Endothelial cell of umbilical vein (primary cell): Measurements from ENCODE around the gene LRRTM4. TPM values are rescaled to one million over a fixed set of nuclear protein-coding genes. Genes with fewer than 3 reads are reported as not detected.
"Not testable (repeated sequence)": the region's sequence is repeated elsewhere in the genome, so short reads cannot be mapped to it uniquely, and the experiment has no call there.

Experiments
- BruUV-seq: library from RNA; stranded (reverse); fragments of 400-500 nt; replicated peaks from 2 replicates; lab custom pipeline; 2021; lab: Mats Ljungman, UMichigan
- CTCF ChIA-PET: fragments of 300-600, 350-600 bp; sonication (Branson Sonifier 250); formaldehyde crosslinking; loops from one replicate; lab custom pipeline; 2021; ENCODE audit warnings: antibody characterized with exemption, inconsistent platforms; lab: Charles Lee
- POLR2A ChIA-PET: fragments of 300-600, 350-600 bp; sonication (Branson Sonifier 250); formaldehyde crosslinking; loops from one replicate; lab custom pipeline; 2021; ENCODE audit warnings: antibody characterized with exemption, inconsistent platforms; lab: Charles Lee
- DNase-seq: peaks from one replicate; pipeline ENCODE4 v3.0.0-alpha.2; 2011; ENCODE audit warnings: low read depth, low spot score
- FAIRE-seq: peaks from 2 replicates; lab custom pipeline; 2011; peaks lifted over from hg19 to GRCh38; lab: Jason Lieb, UNC
- H2AFZ ChIP-seq: 2 replicates; pipeline ENCODE4 v1.6.0; 2012; ENCODE audit warnings: low read depth, low read length, control low read depth, inconsistent platforms
- H3K27ac ChIP-seq: 2 replicates; pipeline ENCODE4 v1.5.1; 2011; ENCODE audit warnings: low read depth, mild to moderate bottlenecking, control low read depth, low read length, moderate library complexity; ENCODE audit not compliant: insufficient read depth
- H3K27me3 ChIP-seq, 2 experiments: 2 replicates each; pipeline versions ENCODE4 v1.6.0 to v1.6.1; 2011; ENCODE audit warnings: low read length in 2 of 2, mixed read lengths in 1 of 2; ENCODE audit not compliant: control insufficient read depth in 2 of 2, insufficient read depth in 2 of 2
- H3K36me3 ChIP-seq, 2 experiments: 2 replicates in 1 of 2; 3 replicates in 1 of 2; pipeline ENCODE4 v1.5.1; 2011; ENCODE audit warnings: low read length in 2 of 2, mild to moderate bottlenecking in 1 of 2, moderate library complexity in 1 of 2; ENCODE audit not compliant: control insufficient read depth in 2 of 2, insufficient read depth in 2 of 2; ENCODE audit errors: extremely low read depth in 1 of 2
- H3K4me1 ChIP-seq: 3 replicates; pipeline ENCODE4 v1.5.1; 2011; ENCODE audit warnings: mild to moderate bottlenecking, low read length; ENCODE audit not compliant: control insufficient read depth, insufficient read depth; ENCODE audit errors: extremely low read depth
- H3K4me2 ChIP-seq: 2 replicates; pipeline ENCODE4 v1.6.1; 2011; ENCODE audit warnings: low read length, control low read depth, mixed read lengths; ENCODE audit not compliant: insufficient read depth
- H3K4me3 ChIP-seq, 3 experiments: fragments of 200-600 bp in 1 of 3; sonication (generic), shearing (Covaris generic) in 1 of 3; replicated peaks in 1 of 3; 2 replicates each; pipeline ENCODE4 v1.5.1; 2011 to 2016; ENCODE audit warnings: control low read depth in 3 of 3, low read length in 3 of 3, mild to moderate bottlenecking in 2 of 3, inconsistent platforms in 1 of 3, low read depth in 1 of 3, moderate library complexity in 1 of 3; ENCODE audit not compliant: insufficient read depth in 1 of 3
- H3K79me2 ChIP-seq: 2 replicates; pipeline ENCODE4 v1.6.0; 2012; ENCODE audit warnings: low read length, inconsistent platforms; ENCODE audit not compliant: control insufficient read depth, insufficient read depth
- H3K9ac ChIP-seq: replicated peaks from 2 replicates; pipeline ENCODE3; 2011; ENCODE audit warnings: low read length, control low read depth; ENCODE audit not compliant: insufficient read depth; ENCODE audit errors: extremely low read depth
- H3K9me1 ChIP-seq: replicated peaks from 3 replicates; pipeline ENCODE4 v1.6.0; 2011; ENCODE audit warnings: mild to moderate bottlenecking, low read length; ENCODE audit not compliant: control insufficient read depth, insufficient read depth; ENCODE audit errors: extremely low read depth
- H3K9me3 ChIP-seq: replicated peaks from 2 replicates; pipeline ENCODE4 v1.5.1; 2012; ENCODE audit warnings: low read length, inconsistent platforms; ENCODE audit not compliant: control insufficient read depth, insufficient read depth
- H4K20me1 ChIP-seq: replicated peaks from 2 replicates; pipeline ENCODE3; 2011; ENCODE audit warnings: mild to moderate bottlenecking, low read length; ENCODE audit not compliant: control insufficient read depth, insufficient read depth; ENCODE audit errors: extremely low read depth
- EZH2 ChIP-seq: IDR thresholded peaks from 2 replicates; pipeline ENCODE4 v1.6.1; 2012; ENCODE audit warnings: borderline replicate concordance, low read depth, mild to moderate bottlenecking, moderate library complexity, low read length, inconsistent platforms; ENCODE audit not compliant: severe bottlenecking
- FOS ChIP-seq: IDR thresholded peaks from 2 replicates; pipeline ENCODE4 v1.6.1; 2011; ENCODE audit warnings: mild to moderate bottlenecking, low read length, moderate library complexity, borderline replicate concordance; ENCODE audit not compliant: insufficient read depth
- GATA2 ChIP-seq: IDR thresholded peaks from 2 replicates; pipeline ENCODE4 v1.7.0; 2011; ENCODE audit warnings: low read depth, mild to moderate bottlenecking, moderate library complexity, mixed read lengths, low read length; ENCODE audit not compliant: insufficient read length, insufficient read depth
- JUN ChIP-seq: IDR thresholded peaks from 2 replicates; pipeline ENCODE4 v1.6.1; 2011; ENCODE audit warnings: borderline replicate concordance, low read depth; ENCODE audit not compliant: insufficient read length, insufficient read depth
- MAX ChIP-seq: IDR thresholded peaks from 2 replicates; pipeline ENCODE4 v1.6.1; 2011; ENCODE audit not compliant: insufficient read depth, insufficient read length
- MYC ChIP-seq: IDR thresholded peaks from one replicate; pipeline ENCODE4 v1.6.1; 2011; ENCODE audit warnings: mild to moderate bottlenecking, low read depth, low read length
- POLR2A ChIP-seq: IDR thresholded peaks from 2 replicates; pipeline ENCODE4 v1.6.1; 2012; ENCODE audit warnings: low read depth, mild to moderate bottlenecking, control low read depth, low read length
- POLR2AphosphoS5 ChIP-seq: IDR thresholded peaks from 2 replicates; pipeline ENCODE4 v1.6.1; 2012; ENCODE audit warnings: low read depth, mild to moderate bottlenecking, control low read depth, low read length, moderate library complexity; ENCODE audit not compliant: insufficient read depth
- dilution Hi-C: fragments of 300-500 bp; cut with MboI; formaldehyde crosslinking; loops from one replicate; pipeline ENCODE4 v1.15.0; 2019; ENCODE audit warnings: low sequenced_read_pairs; ENCODE audit not compliant: extremely low pct_ligation_motif_present
- intact Hi-C: fragments of 100-400 bp; cut with micrococcal nuclease; formaldehyde crosslinking; loops from one replicate; pipeline ENCODE4 v1.10.0; 2022
- polyA plus RNA-seq, 4 experiments: library from polyadenylated mRNA; depleted of rRNA in 3 of 4; stranded (reverse) in 3 of 4; unstranded in 1 of 4; fragments of >200 nt; gene quantifications; 2 replicates each; pipeline versions ENCODE4 v1.2.1 to v1.2.3, GENCODE V29; 2011 to 2012; ENCODE audit warnings: missing spikeins in 1 of 4
- total RNA-seq: library from RNA; stranded (reverse); gene quantifications from 2 replicates; pipeline ENCODE4 v1.2.3, GENCODE V29; 2021
- TF ChIP-seq, protein P1 (sequence below), 2 donors: IDR thresholded peaks; 1 replicate in 1 of 2; 2 replicates in 1 of 2; pipeline ENCODE4 v1.5.1; 2011; ENCODE audit warnings: low read length in 2 of 2, mild to moderate bottlenecking in 2 of 2, moderate library complexity in 2 of 2, control low read depth in 1 of 2, inconsistent platforms in 1 of 2, low read depth in 1 of 2; ENCODE audit not compliant: insufficient read depth in 1 of 2; ENCODE audit errors: extremely low read depth in 1 of 2

LRRTM4 gene
- total and polyA plus RNA-seq, 2 donors (not counting 3 experiments of a cell fraction or from before 2014, with no cell fraction given) = not detected

DNA sequence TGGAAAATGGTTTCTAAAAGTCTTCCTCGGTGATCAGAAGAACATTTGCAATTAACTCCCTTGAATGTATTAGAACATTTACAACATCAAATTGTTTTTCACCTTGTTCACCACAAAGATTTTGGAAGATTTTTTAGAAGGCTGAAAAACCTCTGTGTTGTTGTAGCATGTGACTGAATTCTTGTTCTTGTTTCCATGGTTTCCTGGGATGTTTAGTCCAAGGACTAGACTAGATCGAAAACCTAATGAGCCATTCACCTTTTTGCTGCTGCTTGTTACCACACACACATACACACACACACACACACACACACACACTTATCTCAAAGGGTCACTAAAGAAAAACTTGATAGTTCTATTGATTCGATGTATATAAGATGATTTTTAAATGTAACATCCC is 380.0 kb downstream of the LRRTM4 start:
- no peak overlapping the region for H3K4me3 ChIP-seq
- no TSS peak for BruUV-seq
- POLR2A ChIA-PET = no interaction called here
- H3K9ac ChIP-seq = no peak overlapping the region
- no peak overlapping the region for H2AFZ ChIP-seq
- FAIRE-seq (no peak), DNase-seq (no peak)
- no peak for TF ChIP-seq JUN
- TF ChIP-seq, protein P1, sequence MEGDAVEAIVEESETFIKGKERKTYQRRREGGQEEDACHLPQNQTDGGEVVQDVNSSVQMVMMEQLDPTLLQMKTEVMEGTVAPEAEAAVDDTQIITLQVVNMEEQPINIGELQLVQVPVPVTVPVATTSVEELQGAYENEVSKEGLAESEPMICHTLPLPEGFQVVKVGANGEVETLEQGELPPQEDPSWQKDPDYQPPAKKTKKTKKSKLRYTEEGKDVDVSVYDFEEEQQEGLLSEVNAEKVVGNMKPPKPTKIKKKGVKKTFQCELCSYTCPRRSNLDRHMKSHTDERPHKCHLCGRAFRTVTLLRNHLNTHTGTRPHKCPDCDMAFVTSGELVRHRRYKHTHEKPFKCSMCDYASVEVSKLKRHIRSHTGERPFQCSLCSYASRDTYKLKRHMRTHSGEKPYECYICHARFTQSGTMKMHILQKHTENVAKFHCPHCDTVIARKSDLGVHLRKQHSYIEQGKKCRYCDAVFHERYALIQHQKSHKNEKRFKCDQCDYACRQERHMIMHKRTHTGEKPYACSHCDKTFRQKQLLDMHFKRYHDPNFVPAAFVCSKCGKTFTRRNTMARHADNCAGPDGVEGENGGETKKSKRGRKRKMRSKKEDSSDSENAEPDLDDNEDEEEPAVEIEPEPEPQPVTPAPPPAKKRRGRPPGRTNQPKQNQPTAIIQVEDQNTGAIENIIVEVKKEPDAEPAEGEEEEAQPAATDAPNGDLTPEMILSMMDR (IDR thresholded peaks at IDR 0.05; ENCODE audit: extremely low read depth in 1 of 2, insufficient read depth in 1 of 2, low read depth in 1 of 2, low read length in 2 of 2) = no peak
- no peak for TF ChIP-seq POLR2AphosphoS5
- TF ChIP-seq POLR2A = no peak
- TF ChIP-seq GATA2 = no peak
- no peak for TF ChIP-seq MAX
- TF ChIP-seq FOS = no peak
- TF ChIP-seq MYC = no peak
- TF ChIP-seq EZH2 = no peak
- H3K9me3 ChIP-seq = no peaks in the 10 kb centered on the region
- no peaks in the 10 kb centered on the region for H3K36me3 ChIP-seq
- CTCF ChIA-PET = no interaction called here
- H3K4me2 ChIP-seq = no peak overlapping the region
- no peaks in the 10 kb centered on the region for H4K20me1 ChIP-seq
- dilution Hi-C loops = no loop called here
- intact Hi-C loops = no loop called here
- no peaks in the 10 kb centered on the region for H3K4me1 ChIP-seq
- H3K9me1 ChIP-seq = no peaks in the 10 kb centered on the region
- H3K79me2 ChIP-seq = no peaks in the 10 kb centered on the region
- H3K27me3 ChIP-seq = no peaks in the 10 kb centered on the region
- H3K27ac ChIP-seq = no peak overlapping the region

DNA sequence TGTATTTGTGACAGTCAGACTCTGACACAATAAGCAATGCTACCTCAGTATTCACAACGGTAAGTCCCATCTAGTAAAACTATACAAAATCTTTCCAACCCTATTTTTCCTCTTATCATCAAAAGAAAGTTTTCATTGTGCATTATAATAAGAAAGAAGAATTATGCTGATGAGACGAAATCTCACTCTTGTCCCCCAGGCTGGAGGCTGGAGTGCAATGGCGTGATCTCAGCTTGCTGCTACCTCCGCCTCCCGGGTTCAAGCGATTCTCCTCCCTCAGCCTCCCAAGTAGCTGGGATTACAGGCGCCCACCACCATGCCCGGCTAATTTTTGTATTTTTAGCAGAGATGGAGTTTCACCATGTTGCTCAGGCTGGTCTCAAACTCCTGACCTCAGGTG is 393.7 kb downstream of the LRRTM4 start:
- BruUV-seq, POLR2A ChIA-PET, intact Hi-C loops, H3K4me2 ChIP-seq, H3K36me3 ChIP-seq, H3K4me3 ChIP-seq, H3K4me1 ChIP-seq, H4K20me1 ChIP-seq, H2AFZ ChIP-seq, H3K9me1 ChIP-seq, DNase-seq, H3K79me2 ChIP-seq, CTCF ChIA-PET, dilution Hi-C loops, FAIRE-seq, H3K27me3 ChIP-seq, H3K9ac ChIP-seq, H3K27ac ChIP-seq, H3K9me3 ChIP-seq: not testable (repeated sequence)
